SU-DHL-6 (cell line): ENCODE measurements around the gene IGF2R.

Experiments
- EZH2phosphoT487 ChIP-seq: fragments of 200-600 bp; sonication (generic), shearing (Covaris generic); conservative IDR thresholded peaks from 2 replicates; pipeline ENCODE4 v1.6.1; 2018; ENCODE audit warnings: mild to moderate bottlenecking, antibody characterized with exemption, low read length, moderate library complexity, mixed read lengths
- TF ChIP-seq, protein P1 (sequence below): fragments of 200-600 bp; sonication (generic); IDR thresholded peaks from one replicate; pipeline ENCODE4 v1.5.1; 2017; ENCODE audit warnings: antibody characterized with exemption, mild to moderate bottlenecking, low read length, moderate library complexity; ENCODE audit not compliant: insufficient read depth, poor library complexity, severe bottlenecking

DNA sequence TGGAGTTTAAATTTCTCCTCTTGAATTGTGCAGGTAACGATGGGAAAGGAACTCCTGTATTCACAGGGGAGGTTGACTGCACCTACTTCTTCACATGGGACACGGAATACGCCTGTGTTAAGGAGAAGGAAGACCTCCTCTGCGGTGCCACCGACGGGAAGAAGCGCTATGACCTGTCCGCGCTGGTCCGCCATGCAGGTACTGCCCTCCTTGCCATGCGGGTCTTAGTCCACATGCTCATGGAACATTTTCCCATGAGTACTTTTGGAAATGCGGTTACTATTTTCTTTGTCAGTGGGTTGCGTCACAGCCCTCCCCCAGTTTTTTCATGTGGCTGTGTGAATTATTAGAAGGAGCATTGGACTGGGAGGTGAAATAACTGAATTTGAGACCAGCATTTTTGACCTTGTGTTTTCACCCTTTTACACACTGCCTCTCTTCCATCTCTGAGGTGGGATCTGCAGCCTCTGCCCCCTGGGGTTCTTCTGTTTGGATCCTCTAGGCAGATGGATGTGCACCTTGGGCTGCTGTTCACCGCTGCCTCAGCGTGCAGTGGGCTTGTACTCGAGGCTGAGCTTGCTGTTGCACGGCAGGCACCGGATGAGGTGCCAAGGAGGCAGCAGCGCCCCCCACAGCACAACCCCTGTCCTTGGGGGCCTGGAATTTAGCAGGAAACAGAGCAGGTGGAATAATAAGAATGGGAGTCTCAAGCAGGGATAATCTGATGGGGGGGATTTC, 71.8 kb downstream of the IGF2R start:
- TF ChIP-seq, protein P1, sequence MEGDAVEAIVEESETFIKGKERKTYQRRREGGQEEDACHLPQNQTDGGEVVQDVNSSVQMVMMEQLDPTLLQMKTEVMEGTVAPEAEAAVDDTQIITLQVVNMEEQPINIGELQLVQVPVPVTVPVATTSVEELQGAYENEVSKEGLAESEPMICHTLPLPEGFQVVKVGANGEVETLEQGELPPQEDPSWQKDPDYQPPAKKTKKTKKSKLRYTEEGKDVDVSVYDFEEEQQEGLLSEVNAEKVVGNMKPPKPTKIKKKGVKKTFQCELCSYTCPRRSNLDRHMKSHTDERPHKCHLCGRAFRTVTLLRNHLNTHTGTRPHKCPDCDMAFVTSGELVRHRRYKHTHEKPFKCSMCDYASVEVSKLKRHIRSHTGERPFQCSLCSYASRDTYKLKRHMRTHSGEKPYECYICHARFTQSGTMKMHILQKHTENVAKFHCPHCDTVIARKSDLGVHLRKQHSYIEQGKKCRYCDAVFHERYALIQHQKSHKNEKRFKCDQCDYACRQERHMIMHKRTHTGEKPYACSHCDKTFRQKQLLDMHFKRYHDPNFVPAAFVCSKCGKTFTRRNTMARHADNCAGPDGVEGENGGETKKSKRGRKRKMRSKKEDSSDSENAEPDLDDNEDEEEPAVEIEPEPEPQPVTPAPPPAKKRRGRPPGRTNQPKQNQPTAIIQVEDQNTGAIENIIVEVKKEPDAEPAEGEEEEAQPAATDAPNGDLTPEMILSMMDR: no peak
- TF ChIP-seq EZH2phosphoT487: no peak
